Keratinocyte (primary cell): Measurements from ENCODE around the gene GARIN1A. TPM values are rescaled to one million over a fixed set of nuclear protein-coding genes. Genes with fewer than 3 reads are reported as not detected.
"Not testable (repeated sequence)": the region's sequence is repeated elsewhere in the genome, so short reads cannot be mapped to it uniquely, and the experiment has no call there.

ENCODE experiments used
- DNase-seq: peaks from one replicate; pipeline ENCODE4 v3.0.0-alpha.2; 2011; ENCODE audit warnings: low read depth, missing footprints, low spot score
- FAIRE-seq: peaks from 2 replicates; lab custom pipeline; 2011; peaks lifted over from hg19 to GRCh38; lab: Jason Lieb, UNC
- H2AFZ ChIP-seq: 2 replicates; pipeline ENCODE4 v1.6.0; 2012; ENCODE audit warnings: low read length, control low read depth, inconsistent platforms; ENCODE audit not compliant: control insufficient read depth
- H3K27ac ChIP-seq: 2 replicates; pipeline ENCODE4 v1.5.1; 2011; ENCODE audit warnings: low read length; ENCODE audit not compliant: control insufficient read depth, insufficient read depth
- H3K27me3 ChIP-seq: 3 replicates; pipeline ENCODE4 v1.6.0; 2011; ENCODE audit warnings: low read length; ENCODE audit not compliant: control insufficient read depth, insufficient read depth; ENCODE audit errors: extremely low read depth
- H3K36me3 ChIP-seq, 2 experiments: 2 replicates in 1 of 2; 3 replicates in 1 of 2; pipeline ENCODE4 v1.5.1; 2011; ENCODE audit warnings: low read length in 2 of 2, mild to moderate bottlenecking in 1 of 2; ENCODE audit not compliant: control insufficient read depth in 2 of 2, insufficient read depth in 2 of 2; ENCODE audit errors: extremely low read depth in 1 of 2
- H3K4me1 ChIP-seq: 3 replicates; pipeline ENCODE4 v1.5.1; 2011; ENCODE audit warnings: low read length; ENCODE audit not compliant: control insufficient read depth, insufficient read depth; ENCODE audit errors: extremely low read depth
- H3K4me2 ChIP-seq: 3 replicates; pipeline ENCODE4 v1.6.0; 2011; ENCODE audit warnings: low read depth, low read length; ENCODE audit not compliant: control insufficient read depth, insufficient read depth; ENCODE audit errors: extremely low read depth
- H3K4me3 ChIP-seq, 3 experiments: fragments of 200-600 bp in 1 of 3; sonication (generic) in 1 of 3; 2 replicates in 2 of 3; 3 replicates in 1 of 3; pipeline ENCODE4 v1.5.1; 2011 to 2016; ENCODE audit warnings: low read length in 3 of 3, mild to moderate bottlenecking in 3 of 3, control low read depth in 2 of 3, inconsistent platforms in 1 of 3, low read depth in 1 of 3, mixed read lengths in 1 of 3, mixed run types in 1 of 3, moderate library complexity in 1 of 3; ENCODE audit not compliant: control insufficient read depth in 2 of 3, insufficient read depth in 2 of 3; ENCODE audit errors: extremely low read depth in 1 of 3
- H3K79me2 ChIP-seq: 2 replicates; pipeline ENCODE4 v1.6.0; 2012; ENCODE audit warnings: low read length; ENCODE audit not compliant: control insufficient read depth, insufficient read depth
- H3K9ac ChIP-seq: 3 replicates; pipeline ENCODE4 v1.6.0; 2011; ENCODE audit warnings: low read length; ENCODE audit not compliant: control insufficient read depth, insufficient read depth; ENCODE audit errors: extremely low read depth
- H3K9me1 ChIP-seq: 3 replicates; pipeline ENCODE4 v1.6.0; 2011; ENCODE audit warnings: low read length; ENCODE audit not compliant: control insufficient read depth, insufficient read depth; ENCODE audit errors: extremely low read depth
- H3K9me3 ChIP-seq: 2 replicates; pipeline ENCODE4 v1.5.1; 2012; ENCODE audit warnings: low read depth, low read length; ENCODE audit not compliant: control insufficient read depth
- H4K20me1 ChIP-seq: 3 replicates; pipeline ENCODE4 v1.6.0; 2011; ENCODE audit warnings: low read length; ENCODE audit not compliant: control insufficient read depth, insufficient read depth; ENCODE audit errors: extremely low read depth
- dilution Hi-C: fragments of 300-500 bp; cut with MboI; formaldehyde crosslinking; loops from one replicate; pipeline ENCODE4 v1.7.0; 2020; ENCODE audit warnings: low sequenced_read_pairs; ENCODE audit not compliant: extremely low pct_ligation_motif_present
- polyA plus RNA-seq, 5 experiments: library from polyadenylated mRNA; depleted of rRNA in 3 of 5; stranded (reverse) in 3 of 5; stranded (forward) in 1 of 5; unstranded in 1 of 5; fragments of >200 nt; gene quantifications; 1 replicate in 1 of 5; 2 replicates in 3 of 5; 3 replicates in 1 of 5; pipeline versions ENCODE4 v1.2.1 to v1.2.3, GENCODE V29; 2011 to 2012; ENCODE audit warnings: missing spikeins in 2 of 5, low read depth in 1 of 5, low replicate concordance in 1 of 5

GARIN1A gene
- polyA plus RNA-seq, 1 donor (not counting 4 experiments of a cell fraction or from before 2014, with no cell fraction given): 0.69 TPM

DNA sequence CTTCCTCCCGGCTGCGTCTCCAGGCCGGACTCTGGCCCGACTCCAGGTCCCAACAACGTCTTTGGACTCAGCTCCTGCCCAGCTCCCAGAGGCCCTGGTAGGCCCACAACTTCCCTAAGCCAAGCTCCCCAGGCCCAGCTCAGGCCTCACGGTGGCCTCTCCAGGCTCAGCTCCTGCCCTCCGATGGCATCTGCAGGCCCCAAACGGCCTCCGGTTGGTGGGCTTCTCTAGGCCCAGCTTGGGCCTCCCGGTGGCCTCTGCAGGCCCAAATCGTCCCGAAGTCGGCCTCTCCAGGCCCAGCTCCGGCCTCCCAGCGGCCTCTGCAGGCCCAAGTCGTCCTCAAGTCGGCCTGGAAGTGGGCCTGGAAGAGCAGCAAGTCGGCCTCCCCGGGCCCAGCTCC lies 18.0 kb upstream of the GARIN1A start:
- FAIRE-seq: not testable (repeated sequence)

DNA sequence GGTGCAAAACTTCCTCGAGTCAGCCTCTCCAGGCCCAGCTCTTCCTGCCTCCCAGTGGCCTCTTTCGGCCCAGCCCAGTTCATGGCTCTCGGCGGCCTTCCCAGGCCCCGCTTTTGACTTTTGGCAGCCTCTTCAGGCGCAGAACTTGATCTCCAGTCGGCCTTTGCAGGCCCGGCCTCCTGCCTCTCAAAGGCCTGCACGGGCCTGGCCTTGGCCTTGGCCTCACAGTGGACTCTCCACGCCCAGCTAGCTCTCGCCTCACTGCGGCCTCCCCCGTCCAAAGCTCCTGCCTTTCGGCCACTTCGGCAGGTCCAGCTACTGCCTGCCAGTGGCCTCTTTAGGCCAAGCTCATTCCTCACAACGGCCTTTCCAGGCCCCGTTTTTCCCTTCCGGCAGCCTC lies 17.6 kb upstream of the GARIN1A start:
- H3K27ac ChIP-seq, H3K4me2 ChIP-seq, H3K4me1 ChIP-seq, H3K36me3 ChIP-seq, H3K4me3 ChIP-seq, dilution Hi-C loops, H3K27me3 ChIP-seq, H3K79me2 ChIP-seq, H3K9me1 ChIP-seq, H4K20me1 ChIP-seq, H3K9me3 ChIP-seq, H2AFZ ChIP-seq, FAIRE-seq, DNase-seq, H3K9ac ChIP-seq: not testable (repeated sequence)

More for the DNA sequence above, 18.0 kb upstream of the GARIN1A start:
- H3K9me1 ChIP-seq, H3K27ac ChIP-seq, H3K27me3 ChIP-seq, H3K79me2 ChIP-seq, H3K36me3 ChIP-seq, H4K20me1 ChIP-seq, H3K4me3 ChIP-seq, dilution Hi-C loops, DNase-seq, H2AFZ ChIP-seq, H3K9ac ChIP-seq, H3K9me3 ChIP-seq, H3K4me2 ChIP-seq, H3K4me1 ChIP-seq: not testable (repeated sequence)

DNA sequence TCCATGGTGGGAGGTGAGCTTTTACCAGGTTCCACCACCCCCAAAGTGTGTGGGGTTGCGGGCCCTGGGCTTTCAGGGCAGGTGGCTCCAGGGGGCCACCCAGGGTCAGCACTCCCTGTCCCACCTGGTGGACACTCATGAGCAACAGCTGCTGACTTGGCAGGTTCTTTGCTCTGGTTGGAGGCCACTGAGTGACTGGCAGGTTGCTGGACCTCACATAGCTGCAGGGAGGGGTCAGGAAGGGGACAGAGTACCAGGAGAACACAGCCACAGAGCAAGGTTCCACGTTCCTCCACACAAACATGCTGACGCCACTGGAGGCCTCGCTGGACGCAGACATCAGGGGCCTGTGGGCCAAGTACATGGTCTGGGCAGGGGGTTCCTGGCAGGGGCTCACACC lies 13.7 kb upstream of the GARIN1A start:
- dilution Hi-C loops: not testable (repeated sequence)

More for the DNA sequence above, 13.7 kb upstream of the GARIN1A start:
- H3K4me2 ChIP-seq, FAIRE-seq, H3K9ac ChIP-seq, H3K27ac ChIP-seq, H2AFZ ChIP-seq, DNase-seq, H3K4me1 ChIP-seq, H3K27me3 ChIP-seq, H3K4me3 ChIP-seq, H3K9me1 ChIP-seq, H3K36me3 ChIP-seq, H3K9me3 ChIP-seq, H4K20me1 ChIP-seq, H3K79me2 ChIP-seq: not testable (repeated sequence)
